Myocyte (in vitro differentiated cells): Measurements from ENCODE around the gene DGLUCY. TPM values are rescaled to one million over a fixed set of nuclear protein-coding genes. Genes with fewer than 3 reads are reported as not detected.
"Not testable (repeated sequence)": the region's sequence is repeated elsewhere in the genome, so short reads cannot be mapped to it uniquely, and the experiment has no call there.

ENCODE experiments used
- DNase-seq: peaks from one replicate; pipeline ENCODE4 v3.0.0-alpha.2; 2012; ENCODE audit warnings: low read depth
- total RNA-seq: library from RNA; depleted of rRNA; stranded (reverse); fragments of >200 nt; gene quantifications from 2 replicates; pipeline ENCODE4 v1.2.3, GENCODE V29; 2014

The DGLUCY gene
- total RNA-seq, 1 donor from 2014 or later: 81.7 TPM

DNA sequence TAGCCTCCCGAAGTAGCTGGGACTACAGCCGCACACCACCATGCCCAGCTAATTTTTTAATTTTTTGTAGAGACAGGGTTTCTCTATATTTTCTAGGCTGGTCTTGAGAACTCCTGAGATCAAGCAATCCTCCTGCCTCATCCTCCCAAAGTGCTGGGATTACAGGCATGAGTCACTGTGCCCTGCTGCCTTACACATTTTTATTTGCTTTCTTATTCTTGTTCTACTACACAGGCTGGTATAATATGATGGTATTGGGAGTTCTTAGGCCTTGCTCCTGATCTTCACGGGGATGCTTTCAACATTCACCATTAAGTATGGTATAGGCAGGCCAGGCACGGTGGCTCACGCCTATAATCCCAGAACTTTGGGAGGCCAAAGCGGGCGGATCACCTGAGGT lies 21.2 kb downstream of the DGLUCY start:
- no peak for DNase-seq

DNA sequence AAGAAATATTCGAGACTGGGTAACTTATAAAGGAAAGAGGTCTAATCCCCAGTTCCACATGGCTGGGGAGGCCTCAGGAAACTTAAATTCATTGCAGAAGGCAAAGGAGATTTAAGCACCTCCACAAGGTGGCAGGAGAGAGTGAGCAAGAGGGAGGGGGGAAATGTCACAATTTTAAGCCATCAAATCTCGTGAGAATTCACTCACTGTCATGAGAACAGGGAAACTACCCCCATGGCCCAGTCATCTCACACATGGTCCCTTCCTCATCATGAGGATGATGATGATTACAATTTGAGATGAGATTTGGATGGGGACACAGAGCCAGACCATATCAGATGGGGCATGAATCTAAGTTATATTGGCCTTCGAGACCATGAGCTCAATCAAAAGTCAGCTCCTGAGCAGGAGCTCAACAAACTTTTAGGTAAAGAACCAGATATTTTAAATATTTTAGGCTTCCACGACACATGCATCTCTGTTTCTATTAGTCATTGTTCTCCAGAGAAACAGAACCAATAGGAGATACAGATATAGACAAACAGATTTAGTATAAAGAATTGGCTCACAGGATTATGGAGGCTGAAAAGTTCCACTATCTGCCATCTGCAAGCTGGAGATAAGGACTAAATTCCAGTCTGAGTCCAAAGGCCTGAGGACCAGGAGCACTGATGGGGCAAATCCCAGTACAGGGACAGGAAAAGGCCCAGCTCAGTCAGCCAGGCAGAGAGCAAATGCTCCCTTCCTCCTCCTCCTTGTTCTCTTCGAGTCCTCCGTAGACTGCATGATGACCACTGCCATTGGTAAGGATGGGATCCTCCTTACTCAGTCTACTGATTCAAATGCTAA lies 24.9 kb downstream of the DGLUCY start:
- DNase-seq: no peak

DNA sequence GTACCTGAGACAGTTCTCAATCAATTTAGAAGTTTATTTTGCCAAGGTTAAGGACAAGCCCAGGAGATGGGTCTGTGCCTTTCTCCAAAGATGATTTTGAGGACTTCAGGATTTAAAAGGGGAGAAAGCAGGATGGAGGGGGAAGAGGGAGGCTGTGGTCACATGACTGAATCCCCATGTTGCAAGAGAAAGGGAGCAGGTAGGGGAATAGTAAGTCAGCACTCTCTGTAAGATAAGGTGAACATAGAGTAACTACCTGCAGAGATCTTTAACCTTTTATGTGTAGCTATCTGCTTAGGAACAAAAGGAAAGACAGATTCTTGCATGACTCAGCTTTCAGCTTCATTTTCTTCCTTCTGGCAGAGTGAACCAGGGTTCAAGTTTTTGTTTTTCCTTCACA lies 25.9 kb downstream of the DGLUCY start:
- no peak for DNase-seq

DNA sequence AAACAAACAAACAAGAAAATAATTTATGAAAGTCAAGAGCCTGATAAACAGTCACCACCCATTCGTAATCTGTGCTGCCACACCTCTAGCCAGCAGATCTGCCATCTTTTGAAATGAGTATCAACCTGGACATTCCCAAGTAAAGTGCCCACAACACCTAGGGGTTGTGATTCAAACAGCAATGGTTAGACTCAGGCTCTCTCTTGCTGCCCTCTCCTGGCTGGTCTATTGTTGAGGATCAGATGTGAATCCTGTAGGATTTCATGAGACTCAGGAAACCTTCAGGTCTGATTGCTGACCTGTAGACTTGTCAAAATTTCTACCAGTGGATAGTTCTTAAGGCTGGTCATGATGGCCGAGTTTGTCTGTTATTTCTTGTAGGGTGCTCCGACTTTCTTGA lies 26.8 kb downstream of the DGLUCY start:
- peak; percentile 35 for DNase-seq

DNA sequence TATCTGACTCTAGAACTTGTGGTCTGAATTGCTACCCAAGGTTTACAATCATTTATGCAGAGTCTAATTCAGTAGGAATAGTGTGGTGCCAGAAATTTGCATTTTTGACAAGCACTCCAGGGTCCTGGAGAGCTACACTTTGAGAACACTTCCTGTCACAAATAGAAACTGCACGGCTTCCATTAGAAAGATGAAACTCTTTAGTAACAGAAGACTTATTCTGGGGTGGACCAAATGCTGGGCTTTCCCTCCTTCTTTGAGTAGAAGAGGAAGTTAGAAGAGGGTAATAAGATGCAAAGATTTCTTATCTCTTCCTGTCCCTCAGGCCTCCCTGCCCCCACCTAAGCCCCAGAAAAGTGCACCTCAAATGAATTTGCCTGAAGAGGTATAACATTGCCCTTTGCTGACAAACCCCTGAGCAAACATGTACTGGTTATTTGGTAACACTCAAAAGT lies 28.4 kb downstream of the DGLUCY start:
- DNase-seq: no peak

DNA sequence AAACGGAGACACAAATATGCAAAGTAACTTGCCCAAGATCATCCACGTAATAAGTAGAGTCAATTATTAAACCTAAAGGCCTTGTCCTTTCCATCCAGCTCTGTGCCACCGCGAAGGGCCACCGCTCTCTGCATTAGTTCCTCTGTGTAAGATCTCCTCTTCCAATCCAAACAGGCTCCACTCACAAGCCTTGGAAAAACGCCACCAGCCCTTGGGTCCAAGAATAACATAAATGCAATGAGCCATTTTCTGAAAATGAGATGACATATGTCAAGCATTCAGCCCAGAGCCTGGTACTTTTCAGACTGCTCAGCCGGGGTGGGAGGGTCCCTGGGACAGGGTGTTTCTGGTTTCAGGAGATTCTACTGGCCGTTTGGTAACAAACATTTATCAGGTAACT lies 30.0 kb downstream of the DGLUCY start:
- DNase-seq: no peak

DNA sequence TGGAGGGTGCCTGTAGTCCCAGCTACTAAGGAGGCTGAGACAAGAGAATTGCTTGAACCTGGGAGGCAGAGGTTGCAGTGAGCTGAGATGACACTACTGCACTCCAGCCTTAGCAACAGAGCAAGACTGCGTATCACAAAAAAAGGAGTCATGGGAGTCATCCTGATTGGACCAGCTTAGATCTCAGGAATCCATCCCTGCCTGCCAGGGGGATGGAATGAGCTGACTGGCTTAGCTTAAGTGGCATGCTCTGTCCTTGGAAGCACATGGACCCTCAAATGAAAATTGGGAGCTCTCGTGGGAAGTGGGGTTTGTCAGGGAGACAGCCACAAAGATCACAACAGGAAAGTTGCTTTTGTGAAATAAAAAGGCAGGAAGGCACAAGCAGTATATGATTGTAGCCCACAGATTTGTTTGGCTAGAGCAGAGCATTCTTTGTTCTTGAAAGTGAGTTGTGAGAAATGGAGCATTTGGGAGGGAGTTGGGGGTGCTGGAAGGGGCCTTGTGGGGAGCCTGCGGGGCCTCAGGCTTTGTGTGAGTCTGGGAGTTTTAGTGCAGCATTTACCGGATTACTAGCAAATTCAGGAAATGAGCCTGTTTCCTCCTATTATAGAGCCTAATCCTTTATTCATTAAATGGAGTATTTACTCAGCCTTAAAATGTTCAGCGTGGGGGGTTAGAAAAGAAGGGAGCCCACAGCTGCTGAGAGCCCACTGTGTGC lies 30.7 kb downstream of the DGLUCY start:
- no peak for DNase-seq

DNA sequence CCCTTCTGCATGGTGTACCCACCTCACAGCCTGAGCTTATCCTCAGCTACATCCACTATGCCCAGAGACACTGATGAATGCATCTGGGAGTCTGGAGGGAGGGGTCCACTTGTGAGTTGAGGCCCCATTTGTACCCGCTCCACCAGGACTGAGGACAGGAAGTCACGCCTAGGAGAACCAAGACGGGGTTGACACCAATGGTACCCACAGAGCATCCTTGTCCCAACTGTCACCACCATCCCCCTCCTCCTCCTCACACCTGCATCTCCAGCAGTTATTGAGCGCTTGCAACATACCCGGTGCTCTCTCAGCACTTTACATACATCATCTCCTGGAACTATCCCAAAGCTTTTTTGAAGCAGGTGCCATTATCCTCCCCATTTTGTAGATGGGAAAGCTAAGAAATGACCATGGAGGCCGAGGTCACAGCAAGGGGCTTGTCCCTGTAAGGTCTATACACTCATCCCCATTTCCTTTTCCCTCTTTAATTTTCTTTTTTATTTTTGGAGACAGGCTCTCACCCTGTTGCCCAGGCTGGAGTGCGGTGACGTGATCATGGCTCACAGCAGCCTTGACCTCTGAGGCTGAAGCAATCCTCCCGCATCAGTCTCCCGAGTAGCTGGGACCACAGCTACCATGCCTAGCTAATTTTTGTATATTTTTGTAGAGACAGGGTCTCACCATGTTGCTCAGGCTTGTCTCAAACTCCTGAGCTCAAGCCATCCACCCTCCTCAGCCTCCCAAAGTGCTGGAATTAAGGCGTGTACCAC lies 31.7 kb downstream of the DGLUCY start:
- no peak for DNase-seq

DNA sequence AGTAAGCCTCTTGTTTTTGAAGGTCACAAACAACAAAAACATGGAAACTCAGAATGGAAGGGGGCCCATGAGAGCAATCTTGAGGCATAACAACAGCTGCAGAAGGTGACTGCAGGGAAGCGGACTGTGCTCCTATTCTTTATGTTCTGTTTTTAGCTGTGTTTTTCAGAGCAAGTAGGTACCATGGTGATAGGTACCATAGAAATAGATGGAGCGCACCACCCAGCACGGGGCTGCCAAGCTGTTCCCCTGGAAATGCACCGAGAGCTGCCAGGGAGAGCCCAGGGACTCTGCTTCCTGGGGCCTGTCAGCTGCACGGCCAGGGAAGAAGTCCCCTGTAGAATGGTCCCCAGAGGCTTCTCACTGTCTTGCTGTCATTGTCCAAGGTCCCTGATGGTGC lies 32.8 kb downstream of the DGLUCY start:
- DNase-seq: no peak

DNA sequence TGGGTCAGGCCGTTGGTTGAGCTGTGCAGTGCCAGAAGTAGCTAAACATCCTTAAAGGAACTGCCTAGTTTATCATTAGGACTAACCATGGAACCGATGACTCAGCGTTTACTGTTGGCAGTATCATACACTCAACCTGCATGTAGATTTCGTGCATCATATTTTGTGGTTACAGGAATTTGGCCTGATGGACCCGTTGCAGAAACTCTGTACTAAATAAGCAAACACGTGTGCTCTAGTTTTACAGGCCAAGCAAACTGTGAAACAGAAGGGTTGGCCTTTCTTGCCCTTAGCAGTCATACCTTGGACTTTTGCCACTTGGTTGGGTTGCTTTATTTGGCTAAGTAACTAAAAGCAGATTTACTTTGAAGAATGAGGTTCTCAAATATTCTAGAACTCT lies 35.6 kb downstream of the DGLUCY start:
- peak; percentile 91 for DNase-seq

DNA sequence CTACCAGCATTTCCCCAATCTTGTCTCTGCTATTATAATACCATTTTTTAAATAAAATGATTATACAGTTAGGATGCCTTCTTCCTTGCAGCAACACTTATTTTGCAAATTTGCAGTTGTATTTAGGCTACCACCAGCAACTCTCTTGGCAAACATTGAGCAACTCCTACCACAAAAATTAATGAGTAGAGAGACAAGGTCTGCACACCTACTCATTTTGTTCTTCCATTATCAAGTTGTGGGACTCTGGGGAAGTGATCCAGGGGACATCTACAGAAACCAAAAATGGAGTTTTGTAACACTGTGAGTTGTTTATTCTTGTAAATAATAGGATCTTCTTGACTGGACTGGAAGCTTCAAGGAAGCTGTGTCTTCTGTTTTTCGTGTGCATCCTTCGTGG lies 38.6 kb downstream of the DGLUCY start:
- DNase-seq: no peak

DNA sequence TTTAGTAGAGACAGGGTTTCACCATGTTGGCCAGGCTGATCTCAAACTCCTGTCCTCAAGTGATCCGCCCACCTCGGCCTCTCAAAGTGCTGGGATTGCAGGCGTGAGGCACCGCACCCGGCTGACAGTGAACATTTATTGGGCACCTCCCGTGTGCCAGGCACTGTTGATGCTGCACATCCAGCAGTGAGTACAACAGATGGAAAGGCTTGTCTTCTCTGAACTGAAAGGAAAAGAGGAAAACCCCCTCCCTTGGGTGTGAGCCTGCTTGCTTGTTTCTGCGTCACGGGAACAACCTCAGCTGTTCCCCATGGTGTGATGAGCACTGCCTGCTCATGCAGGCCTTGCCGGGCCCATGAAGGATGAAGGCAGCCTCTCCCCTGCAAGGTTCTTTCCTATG lies 39.5 kb downstream of the DGLUCY start:
- no peak for DNase-seq

DNA sequence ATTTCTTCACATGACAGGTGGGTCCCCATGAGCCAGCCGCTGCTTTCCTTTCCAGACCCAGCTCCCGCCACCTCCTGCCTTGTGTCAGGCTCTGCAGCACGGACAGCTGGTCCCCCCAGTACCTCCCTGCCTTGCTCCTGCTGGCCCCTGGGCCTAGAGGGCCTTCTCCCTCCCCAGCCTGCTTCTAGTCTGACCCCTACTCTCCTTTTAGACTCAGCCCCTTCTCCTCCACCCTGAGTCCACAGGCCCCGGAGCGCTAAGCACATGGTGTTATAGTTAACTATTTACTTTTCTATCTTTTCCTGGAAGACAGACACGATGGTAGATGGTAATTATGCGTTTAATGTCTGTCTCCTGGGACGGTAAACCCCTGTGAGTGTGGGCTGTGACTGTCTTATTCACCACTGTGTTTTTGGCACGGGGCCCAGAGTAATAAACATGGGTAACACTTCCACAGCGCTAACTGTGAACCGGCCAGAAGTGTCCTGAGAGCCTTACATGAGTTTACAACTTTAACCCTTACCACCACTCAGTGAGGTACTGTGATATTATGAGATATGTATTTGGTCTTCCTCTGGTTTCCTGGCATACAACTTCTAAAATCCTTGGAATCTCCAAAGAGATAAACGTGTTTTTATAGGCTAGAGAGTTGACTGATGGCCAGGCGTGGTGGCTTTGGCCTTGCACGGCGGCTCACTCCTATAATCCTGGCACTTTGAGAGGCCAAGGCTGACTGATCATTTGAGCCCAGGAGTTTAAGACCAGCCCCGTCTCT lies 41.2 kb downstream of the DGLUCY start:
- peak; percentile 66 for DNase-seq

DNA sequence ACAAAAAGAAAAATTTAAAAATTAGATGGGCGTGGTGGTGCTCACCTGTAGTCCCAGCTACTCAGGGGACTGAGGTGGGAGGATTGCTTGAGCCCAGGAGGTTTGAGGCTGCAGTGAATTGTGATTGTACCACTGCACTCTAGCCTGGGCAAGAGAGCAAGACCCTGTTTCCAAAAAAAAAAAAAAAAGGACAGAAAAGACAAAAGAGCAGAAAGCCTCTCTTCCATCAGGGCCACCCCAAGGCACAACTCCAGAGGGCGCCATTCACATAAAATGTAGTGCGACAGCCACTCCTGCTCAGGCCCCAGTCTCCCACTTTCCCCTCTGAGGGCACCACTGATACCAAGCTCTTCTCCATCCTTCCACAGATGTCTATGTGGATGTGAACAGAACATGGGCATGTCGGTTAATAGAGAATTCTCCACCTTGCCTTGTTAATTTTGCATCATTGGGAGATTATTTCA lies 41.8 kb downstream of the DGLUCY start:
- DNase-seq: no peak

DNA sequence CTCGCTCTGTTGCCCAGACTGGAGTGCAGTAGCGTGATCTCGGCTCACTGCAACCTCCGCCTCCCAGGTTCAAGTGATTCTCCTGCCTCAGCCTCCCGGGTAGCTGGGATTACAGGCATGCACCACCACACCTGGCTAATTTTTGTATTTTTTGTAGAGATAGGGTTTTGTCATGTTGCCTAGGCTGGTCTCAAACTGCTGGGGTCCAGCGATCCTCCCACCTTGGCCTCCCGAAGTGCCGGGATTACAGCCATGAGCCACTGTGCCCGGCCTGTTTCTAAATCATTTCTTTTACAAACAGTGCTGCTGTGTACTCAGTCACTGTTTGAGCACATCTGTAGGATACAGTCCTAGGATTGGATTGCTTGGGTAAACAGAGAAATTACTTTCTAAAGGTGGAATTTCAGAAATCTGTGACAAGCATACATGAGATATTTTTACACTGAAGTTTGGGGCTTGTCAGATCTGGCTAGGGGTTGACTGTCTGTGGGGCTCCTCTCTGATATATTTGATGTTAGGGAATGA lies 42.3 kb downstream of the DGLUCY start:
- DNase-seq: not testable (repeated sequence)

DNA sequence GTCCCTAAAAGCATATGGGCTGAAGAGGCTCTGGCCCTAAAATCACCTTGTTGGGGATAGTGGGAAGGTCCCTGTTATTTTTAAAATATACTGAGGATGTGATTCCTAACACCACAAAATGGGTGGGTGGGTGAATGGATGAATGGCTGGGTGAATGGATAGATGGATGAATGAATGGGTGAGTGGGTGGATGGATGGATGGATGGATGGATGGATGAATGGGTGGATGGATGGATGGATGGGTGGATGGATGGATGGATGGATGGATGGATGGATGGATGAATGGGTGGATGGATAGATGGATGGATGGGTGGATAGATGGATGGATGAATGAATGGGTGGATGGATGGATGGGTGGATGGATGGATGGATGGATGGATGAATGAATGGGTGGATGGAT lies 43.0 kb downstream of the DGLUCY start:
- not testable (repeated sequence) for DNase-seq

DNA sequence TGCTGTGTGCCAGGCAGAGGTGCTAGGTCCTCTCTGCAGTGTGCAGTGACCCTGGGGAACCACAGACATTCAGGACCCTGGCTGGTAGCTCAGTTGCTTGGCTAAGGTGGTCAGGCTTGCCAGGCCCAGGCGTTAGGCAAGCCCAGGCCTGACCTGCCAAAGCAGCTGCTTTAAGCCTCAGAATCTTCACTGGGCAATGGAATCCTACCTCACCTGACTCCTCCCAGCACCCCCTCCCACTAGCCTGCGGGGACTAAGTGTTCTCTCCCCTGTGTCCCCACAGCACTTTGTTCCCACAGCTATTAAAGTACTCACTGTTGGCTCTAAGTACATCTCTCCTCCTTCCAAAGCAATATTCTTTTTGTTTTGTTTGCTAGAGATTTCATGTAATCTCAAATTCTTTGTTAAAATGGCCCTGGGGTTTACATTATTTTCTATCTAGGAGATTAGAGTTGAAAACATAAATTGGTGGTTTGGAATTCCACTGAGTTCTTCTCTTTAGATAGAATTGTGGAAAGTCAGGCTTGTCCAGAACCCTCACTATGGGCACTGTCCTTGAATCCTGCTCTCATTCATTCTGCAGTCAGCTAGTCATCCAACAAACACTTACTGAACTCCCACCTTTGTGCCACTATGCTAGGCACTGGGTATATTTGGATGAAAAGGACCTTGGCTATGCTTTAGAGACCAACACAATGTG lies 44.4 kb downstream of the DGLUCY start:
- peak; percentile 52 for DNase-seq

DNA sequence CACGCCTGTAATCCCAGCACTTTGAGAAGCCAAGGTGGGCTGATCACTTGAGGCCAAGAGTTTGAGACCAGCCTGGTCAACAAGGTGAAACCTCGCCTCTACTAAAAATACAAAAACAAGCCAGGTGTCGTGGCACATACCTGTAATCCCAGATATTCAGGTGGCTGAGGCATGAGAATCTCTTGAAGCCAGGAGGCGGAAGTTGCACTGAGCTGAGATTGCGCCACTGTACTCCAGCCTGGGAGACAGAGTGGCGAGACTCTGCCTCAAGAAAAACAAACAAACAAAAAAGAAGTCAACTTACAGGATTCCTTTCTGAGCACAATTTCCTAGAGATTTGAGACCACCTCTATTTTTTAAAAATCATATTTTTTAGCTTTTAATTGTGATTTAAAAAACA lies 45.3 kb downstream of the DGLUCY start:
- DNase-seq: no peak

DNA sequence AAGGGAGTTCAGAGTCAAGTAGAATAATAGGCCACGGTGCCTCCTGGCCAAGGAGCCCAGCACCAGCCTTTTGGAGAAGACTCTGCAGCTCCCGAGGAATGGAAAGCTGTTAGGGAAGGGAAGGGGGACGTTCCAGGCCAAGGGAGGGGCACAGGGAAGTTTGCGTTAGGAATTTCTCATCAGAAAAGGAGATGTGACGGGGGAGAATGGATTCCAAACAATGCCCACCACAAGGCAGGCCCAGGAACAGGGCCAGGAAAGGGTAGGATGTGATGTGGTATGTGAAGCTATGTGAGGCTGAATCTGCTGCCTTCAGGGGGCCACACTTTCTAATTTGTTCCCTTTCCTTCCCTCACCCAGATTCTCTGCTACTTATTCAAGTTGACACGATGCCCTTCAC lies 46.0 kb downstream of the DGLUCY start:
- peak; percentile 56 for DNase-seq

DNA sequence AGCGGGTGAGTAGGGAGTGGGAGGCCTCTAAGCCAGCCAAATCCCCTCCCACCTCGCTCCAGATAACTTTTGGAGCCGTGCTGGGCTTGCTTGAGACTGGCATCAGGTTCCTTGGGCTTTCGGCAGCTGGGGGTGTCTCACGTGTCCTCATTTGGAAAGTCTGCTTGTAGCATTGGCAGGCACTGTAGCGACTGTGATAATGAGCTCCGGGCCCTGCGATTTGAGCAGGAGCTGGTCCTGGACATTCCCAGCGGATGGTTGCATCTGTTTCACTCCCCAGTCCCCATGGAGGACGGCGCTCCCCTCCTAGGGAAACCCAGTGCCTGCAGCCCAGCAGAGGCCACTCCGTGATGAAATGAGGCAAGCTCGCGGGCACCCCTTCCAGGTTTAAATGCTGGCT lies 49.4 kb downstream of the DGLUCY start:
- DNase-seq: no peak
